ENCODE results near the gene MSLN.
"Not testable (repeated sequence)": the region's sequence is repeated elsewhere in the genome, so short reads cannot be mapped to it uniquely, and the experiment has no call there.

The MSLN gene

DNA sequence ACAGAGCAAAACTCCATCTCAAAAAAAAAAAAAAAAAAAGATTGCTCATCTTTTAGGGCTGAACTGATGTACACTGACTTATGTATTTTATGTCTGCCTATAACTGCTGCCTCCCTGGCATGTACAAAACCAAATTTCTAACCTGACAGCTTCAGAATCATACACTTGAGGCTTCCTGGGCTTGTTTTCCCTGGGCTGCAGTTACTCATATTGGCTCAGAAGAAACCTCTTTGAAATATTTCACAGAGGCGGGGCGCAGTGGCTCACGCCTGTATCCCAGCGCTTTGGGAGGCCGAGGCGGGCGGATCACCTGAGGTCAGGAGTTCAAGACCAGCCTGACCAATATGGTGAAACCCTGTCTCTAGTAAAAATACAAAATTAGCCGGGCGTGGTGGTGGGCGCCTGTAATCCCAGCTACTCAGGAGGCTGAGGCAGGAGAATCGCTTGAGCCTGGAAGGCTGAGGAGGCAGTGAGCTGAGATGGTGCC, 6.4 kb upstream of the MSLN start:
- not testable (repeated sequence) for DNase-seq (ENCODE audit: extremely low read depth in 1 of 2, low read depth in 1 of 2)

DNA sequence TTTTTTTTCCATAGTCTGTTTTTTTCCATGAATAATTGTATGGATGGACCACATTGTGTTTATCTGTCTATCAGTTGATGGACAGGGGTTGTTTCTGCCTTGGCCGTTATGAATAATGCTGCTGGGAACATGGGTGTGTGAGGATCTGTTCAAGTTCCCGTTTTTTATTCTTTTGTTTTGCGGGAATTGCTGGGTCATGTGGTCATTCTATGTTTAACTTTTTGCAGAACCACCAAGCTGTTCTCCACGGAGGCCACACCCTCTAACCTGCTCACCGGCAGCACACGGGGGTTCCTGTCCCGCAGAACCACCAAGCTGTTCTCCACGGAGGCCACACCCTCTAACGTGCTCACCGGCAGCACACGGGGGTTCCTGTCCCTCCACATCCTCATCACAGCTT, 5.9 kb upstream of the MSLN start:
- no peak for DNase-seq (ENCODE audit: extremely low read depth in 1 of 2, low read depth in 1 of 2)

DNA sequence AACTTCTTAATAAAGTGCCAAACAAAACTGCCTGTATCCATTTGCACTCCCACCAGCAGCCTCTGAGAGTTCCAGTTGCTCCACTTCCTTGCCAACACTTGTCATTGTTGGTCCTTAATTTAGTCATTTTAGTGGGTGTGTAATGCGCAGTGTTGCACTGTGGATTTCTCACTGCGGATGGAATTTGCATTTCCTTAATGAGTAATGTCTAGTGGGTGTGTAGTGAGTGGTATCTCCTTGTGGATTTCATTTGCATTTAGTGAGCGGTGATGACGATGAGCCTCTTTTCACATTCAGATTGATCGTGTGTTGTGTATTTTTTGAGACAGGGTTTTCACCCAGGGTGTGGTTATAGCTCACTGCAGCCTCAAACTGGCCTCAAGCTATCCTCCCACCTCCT, 4.1 kb upstream of the MSLN start:
- no peak for DNase-seq (ENCODE audit: extremely low read depth in 1 of 2, low read depth in 1 of 2)

DNA sequence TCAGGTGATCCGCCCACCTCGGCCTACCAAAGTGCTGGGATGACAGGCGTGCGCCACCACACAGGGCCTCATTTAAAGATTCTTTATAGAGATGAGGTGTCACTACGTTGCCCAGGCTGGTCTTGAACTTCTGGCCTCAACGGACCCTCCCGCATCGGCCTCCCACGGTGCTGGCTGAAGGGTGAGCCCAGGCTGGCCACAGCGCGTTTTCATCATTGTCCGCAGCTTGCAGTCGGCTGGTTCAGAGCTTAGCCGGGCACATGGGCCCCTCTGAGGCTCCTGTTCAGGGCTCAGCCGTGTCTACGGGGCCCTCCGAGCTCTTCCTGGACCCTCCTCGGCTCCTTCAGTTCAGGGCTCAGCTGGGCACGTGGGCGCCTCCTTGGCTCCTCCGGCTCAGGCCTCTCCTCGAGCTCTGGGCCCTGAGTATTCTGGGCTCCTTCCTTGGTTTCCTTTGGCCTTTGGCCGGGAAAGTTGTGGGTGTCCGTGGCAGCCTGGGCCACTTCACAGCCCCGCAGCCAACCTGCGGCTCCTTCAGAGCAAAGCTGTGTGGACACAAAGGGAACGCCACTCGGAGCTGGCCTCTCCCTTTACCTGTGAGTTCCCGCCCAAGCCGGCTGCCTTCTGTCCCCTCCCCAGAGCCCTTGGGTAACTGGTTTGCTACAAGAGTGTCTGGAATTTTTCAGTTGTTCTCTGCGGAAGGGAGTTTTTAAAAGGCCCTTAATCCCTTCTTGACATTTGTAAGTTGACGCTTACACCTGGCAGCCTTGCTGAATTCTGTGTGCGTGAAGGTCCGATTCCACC, 1.2 kb upstream of the MSLN start:
- no peak for DNase-seq (ENCODE audit: extremely low read depth in 1 of 2, low read depth in 1 of 2)

GRCh38 chr16:760065-760464, 469 bp upstream of the MSLN start:
- no peak for DNase-seq (ENCODE audit: extremely low read depth in 1 of 2, low read depth in 1 of 2)

DNA sequence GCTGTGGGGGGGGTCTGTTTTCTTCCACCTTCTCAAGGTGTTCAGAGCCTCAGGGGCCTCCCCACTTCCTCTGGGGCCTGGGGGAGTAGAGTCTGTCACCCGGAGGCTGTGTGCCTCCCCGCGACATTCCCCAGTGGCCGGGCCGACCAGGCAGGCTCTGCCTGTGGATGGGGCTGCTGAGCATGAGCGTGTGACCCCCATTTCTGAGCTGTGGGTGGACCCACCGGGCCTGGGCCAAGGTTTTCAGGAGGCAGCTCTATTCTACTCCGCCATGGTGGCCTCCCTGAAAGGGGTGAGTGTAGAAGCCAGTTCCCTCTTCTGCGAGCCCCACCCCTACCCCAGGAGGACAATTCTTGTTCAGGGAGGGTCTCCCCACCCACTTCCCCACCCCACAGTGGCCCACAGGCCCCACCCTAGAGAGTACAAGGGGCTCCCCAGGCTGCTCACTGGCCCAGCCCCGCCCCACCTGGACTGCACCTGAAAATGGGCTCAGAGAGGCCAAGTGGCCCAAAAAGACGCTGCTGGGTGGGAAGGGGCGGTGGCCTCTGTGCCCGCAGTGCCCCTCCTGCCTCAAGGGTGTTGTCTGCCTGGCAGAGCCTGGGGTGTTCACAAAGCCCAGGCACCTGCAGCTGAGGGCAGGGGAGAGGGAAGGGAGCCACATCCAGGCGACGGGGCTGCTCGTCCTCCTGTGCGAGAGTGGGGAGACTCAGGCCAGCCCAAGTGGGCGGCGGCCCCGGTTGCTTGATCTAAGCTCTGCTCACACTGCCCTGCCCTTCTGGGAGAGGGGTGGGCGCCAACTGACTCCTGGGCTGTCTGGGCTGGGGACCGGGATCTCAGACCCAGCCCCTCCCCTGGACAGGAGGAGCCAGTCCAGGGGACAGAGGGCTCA, 1.3 kb downstream of the MSLN start:
- no peak for DNase-seq (ENCODE audit: extremely low read depth in 1 of 2, low read depth in 1 of 2)

DNA sequence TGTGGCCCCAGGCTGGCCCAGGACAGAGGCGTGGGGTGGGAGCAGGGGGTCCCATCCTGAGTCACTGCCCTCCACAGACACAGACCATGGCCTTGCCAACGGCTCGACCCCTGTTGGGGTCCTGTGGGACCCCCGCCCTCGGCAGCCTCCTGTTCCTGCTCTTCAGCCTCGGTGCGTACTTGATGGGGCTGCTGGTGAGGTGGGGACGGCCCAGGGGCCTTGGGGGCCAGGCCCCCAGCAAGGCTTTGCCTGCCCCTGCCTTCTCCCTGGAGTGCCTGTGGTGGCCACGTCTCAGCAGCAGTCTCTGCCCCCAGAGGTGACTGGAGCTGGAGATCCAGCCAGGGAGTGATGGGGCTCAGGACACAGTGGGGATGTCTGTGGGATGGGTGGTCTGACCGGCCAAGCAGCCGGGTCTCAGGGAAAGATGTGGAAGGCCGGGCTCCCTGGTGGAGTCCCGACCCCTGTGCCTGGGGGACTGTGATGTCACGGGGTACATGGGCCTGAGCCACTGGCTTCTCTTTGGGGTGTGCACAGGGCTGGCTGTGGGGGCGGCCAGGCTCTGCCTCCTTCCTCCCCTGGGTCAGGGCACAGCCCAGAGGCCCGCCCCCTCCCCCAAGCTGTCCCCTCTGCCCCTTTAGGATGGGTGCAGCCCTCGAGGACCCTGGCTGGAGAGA, 2.2 kb downstream of the MSLN start:
- DNase-seq (ENCODE audit: extremely low read depth in 1 of 2, low read depth in 1 of 2): no peak

- DNase-seq (ENCODE audit: extremely low read depth in 1 of 2, low read depth in 1 of 2): no peak
Observed at GRCh38 chr16:763369-764183, 3.0 kb downstream of the MSLN start.

DNA sequence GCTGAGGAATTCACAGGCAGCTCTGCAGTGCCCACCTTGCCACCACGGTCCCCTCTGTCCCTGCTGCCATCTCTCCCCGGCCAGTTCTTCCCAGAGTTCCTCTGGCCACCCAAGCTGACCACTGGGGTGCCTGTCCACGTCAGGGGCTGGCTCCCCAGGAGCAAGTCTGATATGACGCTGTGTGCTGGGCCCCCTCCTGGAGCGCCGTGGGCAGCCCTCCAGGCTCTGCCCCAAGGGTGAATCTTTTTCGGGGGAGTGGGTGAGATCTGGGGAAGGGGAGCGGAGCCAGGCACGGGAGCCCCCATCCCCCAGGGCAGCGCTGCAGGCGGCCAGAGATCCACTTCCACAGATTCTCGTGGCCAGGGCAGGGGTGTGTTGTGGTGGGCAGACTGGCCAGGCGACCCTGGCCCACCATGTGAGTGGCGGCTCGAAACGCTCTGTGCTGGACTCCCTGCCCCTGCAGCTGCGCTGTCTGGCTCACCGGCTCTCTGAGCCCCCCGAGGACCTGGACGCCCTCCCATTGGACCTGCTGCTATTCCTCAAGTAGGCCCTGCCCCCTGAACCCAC, 3.7 kb downstream of the MSLN start:
- DNase-seq (ENCODE audit: extremely low read depth in 1 of 2, low read depth in 1 of 2): no peak

DNA sequence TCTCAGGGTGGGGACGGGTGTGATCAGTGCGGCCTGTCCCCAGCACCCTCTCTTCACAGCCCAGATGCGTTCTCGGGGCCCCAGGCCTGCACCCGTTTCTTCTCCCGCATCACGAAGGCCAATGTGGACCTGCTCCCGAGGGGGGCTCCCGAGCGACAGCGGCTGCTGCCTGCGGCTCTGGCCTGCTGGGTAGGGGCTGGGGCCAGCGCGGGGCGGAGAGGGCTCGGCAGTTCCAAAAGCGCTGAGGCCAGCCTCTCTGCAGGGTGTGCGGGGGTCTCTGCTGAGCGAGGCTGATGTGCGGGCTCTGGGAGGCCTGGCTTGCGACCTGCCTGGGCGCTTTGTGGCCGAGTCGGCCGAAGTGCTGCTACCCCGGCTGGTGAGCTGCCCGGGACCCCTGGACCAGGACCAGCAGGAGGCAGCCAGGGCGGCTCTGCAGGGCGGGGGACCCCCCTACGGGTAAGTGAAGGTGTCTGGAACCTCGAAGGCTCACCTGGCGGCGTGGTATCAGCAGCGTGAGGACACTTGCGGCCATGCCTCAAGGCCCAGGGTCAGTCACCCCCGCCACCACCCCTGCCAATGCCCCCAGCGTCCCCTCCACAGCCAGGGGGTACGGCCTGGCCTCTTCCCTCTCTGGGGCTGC, 4.4 kb downstream of the MSLN start:
- DNase-seq (ENCODE audit: extremely low read depth in 1 of 2, low read depth in 1 of 2): no peak

GRCh38 chr16:765488-765865, 4.9 kb downstream of the MSLN start:
- no peak for DNase-seq (ENCODE audit: extremely low read depth in 1 of 2, low read depth in 1 of 2)

DNA sequence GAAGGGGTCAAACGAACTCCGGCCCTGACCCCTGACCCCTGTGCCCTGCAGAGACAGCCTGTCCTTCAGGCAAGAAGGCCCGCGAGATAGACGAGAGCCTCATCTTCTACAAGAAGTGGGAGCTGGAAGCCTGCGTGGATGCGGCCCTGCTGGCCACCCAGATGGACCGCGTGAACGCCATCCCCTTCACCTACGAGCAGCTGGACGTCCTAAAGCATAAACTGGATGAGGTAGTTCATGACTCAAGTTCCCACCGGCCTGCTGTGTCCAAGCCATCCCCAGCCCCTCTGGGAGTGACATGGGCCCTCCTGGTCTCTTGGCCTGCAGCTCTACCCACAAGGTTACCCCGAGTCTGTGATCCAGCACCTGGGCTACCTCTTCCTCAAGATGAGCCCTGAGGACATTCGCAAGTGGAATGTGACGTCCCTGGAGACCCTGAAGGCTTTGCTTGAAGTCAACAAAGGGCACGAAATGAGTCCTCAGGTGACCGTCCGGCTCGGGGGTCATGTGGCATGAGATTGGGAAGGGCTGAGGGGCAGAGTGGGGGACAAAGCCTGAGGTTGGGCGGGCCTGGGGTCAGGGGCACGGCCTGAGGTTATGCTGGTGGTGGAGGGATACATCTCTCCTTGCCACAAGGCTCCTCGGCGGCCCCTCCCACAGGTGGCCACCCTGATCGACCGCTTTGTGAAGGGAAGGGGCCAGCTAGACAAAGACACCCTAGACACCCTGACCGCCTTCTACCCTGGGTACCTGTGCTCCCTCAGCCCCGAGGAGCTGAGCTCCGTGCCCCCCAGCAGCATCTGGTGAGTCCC, 5.7 kb downstream of the MSLN start:
- no peak for DNase-seq (ENCODE audit: extremely low read depth in 1 of 2, low read depth in 1 of 2)

DNA sequence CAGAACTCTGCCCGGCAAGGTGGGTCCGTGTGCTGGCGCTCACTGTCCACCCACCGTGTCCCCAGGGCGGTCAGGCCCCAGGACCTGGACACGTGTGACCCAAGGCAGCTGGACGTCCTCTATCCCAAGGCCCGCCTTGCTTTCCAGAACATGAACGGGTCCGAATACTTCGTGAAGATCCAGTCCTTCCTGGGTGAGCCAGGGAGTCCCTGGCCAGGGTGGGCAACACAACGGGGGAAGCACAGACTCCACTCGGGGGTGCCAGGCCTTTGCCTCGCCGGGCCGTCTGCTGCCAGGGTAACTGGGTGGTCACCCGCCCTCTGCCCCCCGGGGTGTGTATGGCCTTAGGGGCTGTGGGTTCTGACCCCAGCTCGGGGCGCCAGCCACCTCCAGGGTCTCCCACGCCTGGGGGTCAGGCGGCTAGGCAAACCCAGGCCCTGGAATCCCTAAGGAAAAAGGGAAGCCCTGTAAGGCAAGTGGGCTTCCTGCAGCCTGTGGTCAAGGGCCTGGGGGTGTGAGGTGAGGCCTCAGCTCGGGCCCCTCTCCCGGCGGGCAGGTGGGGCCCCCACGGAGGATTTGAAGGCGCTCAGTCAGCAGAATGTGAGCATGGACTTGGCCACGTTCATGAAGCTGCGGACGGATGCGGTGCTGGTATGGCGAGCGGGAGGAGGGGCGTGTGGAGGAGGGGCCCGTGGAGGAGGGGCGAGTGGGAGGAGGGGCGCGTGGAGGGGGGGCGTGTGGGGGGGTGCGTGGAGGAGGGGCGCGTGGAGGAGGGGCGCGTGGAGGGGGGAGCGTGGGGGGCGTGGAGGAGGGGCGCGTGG, 6.5 kb downstream of the MSLN start:
- DNase-seq (ENCODE audit: extremely low read depth in 1 of 2, low read depth in 1 of 2): no peak

- DNase-seq (ENCODE audit: extremely low read depth in 1 of 2, low read depth in 1 of 2): no peak
Observed at GRCh38 chr16:767743-768235, 7.3 kb downstream of the MSLN start.

- DNase-seq (ENCODE audit: extremely low read depth in 1 of 2, low read depth in 1 of 2): no peak
Observed at GRCh38 chr16:768428-768827, 7.9 kb downstream of the MSLN start.

DNA sequence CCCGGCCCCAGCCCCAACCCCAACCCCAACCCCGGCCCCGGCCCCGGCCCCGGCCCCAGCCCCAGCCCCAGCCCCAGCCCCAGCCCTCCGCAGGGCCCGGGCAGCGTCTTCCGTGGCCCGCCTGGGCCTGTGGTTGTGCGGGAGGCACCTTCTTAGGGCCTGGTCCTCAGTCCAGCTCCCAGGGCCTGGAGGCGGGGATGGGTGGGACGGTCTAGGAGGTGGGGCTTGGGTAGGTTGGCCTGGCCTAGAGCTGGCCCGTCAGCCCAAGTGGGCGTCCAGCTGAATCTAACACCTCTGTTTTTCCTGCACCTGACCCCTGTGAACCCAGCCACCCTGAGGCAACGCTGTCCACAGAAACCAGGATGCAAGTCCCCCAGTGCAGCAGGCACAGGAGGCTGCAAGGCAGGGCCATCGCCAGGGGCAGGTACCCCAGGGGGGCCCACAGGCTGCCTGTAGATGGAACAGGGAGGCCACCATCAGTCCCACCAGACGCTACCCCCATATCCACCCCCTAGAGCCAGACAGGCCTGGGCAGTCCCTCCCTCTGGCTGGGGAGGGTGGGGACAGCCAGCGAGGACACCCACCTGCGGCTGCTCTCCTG, 8.8 kb downstream of the MSLN start:
- no peak for DNase-seq (ENCODE audit: extremely low read depth in 1 of 2, low read depth in 1 of 2)

- DNase-seq (ENCODE audit: extremely low read depth in 1 of 2, low read depth in 1 of 2): no peak
Observed at GRCh38 chr16:769934-770333, 9.4 kb downstream of the MSLN start.

- no peak for DNase-seq (ENCODE audit: extremely low read depth in 1 of 2, low read depth in 1 of 2)
Observed at GRCh38 chr16:770411-770810, 9.9 kb downstream of the MSLN start.
